ENCODE measurements around the gene CDT1. TPM values are rescaled to one million over a fixed set of nuclear protein-coding genes. Genes with fewer than 3 reads are reported as not detected.

Gene CDT1
- total and polyA plus RNA-seq, 12 donors: 0.29 to 5.7 (median 1.6) TPM; not detected in 1

GRCh38 chr16:88790312-88791211, 13.0 kb upstream of the CDT1 start:
- no peak overlapping the region for H3K4me3 ChIP-seq
- peak in 1 of 7 donors; percentile 40 for DNase-seq
- intact Hi-C loops (cut with DNase I): no loop called here

DNA sequence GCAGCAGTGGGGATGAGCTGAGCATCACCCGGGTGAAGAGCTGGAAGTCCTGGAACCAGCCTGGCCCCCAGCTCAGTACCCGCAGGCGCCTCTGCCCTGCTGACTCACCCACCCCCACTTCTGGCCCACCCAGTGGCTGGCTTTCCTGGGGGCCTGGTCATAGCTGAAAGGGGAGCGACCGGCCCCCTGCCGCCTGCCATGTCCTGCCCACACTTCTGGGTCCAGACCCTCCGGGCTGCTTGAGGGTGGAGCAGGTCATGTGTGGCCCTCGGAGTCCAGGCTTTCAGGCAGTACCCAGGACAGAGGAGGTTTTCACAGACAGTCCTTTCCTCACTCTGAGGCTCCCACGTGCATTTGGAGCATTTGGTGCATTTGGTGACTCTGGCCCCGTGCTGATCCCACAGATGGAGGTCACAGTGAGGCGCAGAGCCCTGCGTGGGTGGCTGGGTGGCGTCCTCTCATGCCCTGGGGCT, 11.5 kb upstream of the CDT1 start:
- no peak overlapping the region for H3K27ac ChIP-seq
- H3K36me3 ChIP-seq (replicated peaks in 1 of 2): no peaks in the 10 kb centered on the region
- peaks cover 11% of the 10 kb centered on the region for H3K27me3 ChIP-seq
- no peak overlapping the region for H3K4me3 ChIP-seq
- WGBS, 4 donors: 60 to 72% (median 68%) methylated on average over 2 to 13 of the region's 13 CpGs
- intact Hi-C loops (cut with DNase I): no loop called here
- no peaks in the 10 kb centered on the region for H3K9me3 ChIP-seq (replicated peaks in 1 of 3)
- no peaks in the 10 kb centered on the region for H3K4me1 ChIP-seq (replicated peaks in 1 of 2)
- DNase-seq: no peak
- TF ChIP-seq POLR2A (IDR thresholded peaks at IDR 0.05): no peak
- no peak for TF ChIP-seq CTCF (IDR thresholded peaks at IDR 0.05)

More at GRCh38 chr16:88790312-88791211, 13.0 kb upstream of the CDT1 start:
- no peaks in the 10 kb centered on the region for H3K9me3 ChIP-seq (replicated peaks in 1 of 3)
- no peaks in the 10 kb centered on the region for H3K36me3 ChIP-seq (replicated peaks in 1 of 2)
- 42 to 53% (median 48%) methylated on average over 7 to 24 of the region's 24 CpGs for WGBS, 4 donors
- TF ChIP-seq CTCF (IDR thresholded peaks at IDR 0.05): no peak
- TF ChIP-seq POLR2A (IDR thresholded peaks at IDR 0.05): no peak
- peak overlapping the region in 1 of 5 donors; percentile 10 for H3K27ac ChIP-seq
- peaks cover 11% of the 10 kb centered on the region for H3K27me3 ChIP-seq
- no peaks in the 10 kb centered on the region for H3K4me1 ChIP-seq (replicated peaks in 1 of 2)

- Histone ChIP-seq H3K4me3 (no peak overlapping the region), H3K36me3 (replicated peaks in 1 of 2) (no peaks in the 10 kb centered on the region), H3K27ac (no peak overlapping the region), H3K9me3 (replicated peaks in 1 of 3) (no peaks in the 10 kb centered on the region), H3K27me3 (peaks cover 11% of the 10 kb centered on the region), H3K4me1 (replicated peaks in 1 of 2) (no peaks in the 10 kb centered on the region)
- DNase-seq: no peak
- 76 to 89% (median 78%) methylated on average over 3 to 12 of the region's 12 CpGs for WGBS, 4 donors
- no peak for TF ChIP-seq CTCF (IDR thresholded peaks at IDR 0.05)
- TF ChIP-seq POLR2A (IDR thresholded peaks at IDR 0.05): no peak
- intact Hi-C loops (cut with DNase I): no loop called here
Measured at GRCh38 chr16:88792668-88793250, 10.8 kb upstream of the CDT1 start.

GRCh38 chr16:88793251-88793954, 10.2 kb upstream of the CDT1 start:
- Histone ChIP-seq H3K4me3 (no peak overlapping the region), H3K4me1 (replicated peaks in 1 of 2) (no peaks in the 10 kb centered on the region), H3K27ac (no peak overlapping the region), H3K36me3 (replicated peaks in 1 of 2) (no peaks in the 10 kb centered on the region), H3K9me3 (replicated peaks in 1 of 3) (no peaks in the 10 kb centered on the region), H3K27me3 (peaks cover 11% of the 10 kb centered on the region)
- intact Hi-C loops (cut with DNase I): no loop called here
- 56 to 63% (median 61%) methylated on average over 24 to 35 of the region's 35 CpGs for WGBS, 4 donors
- DNase-seq: no peak
- TF ChIP-seq CTCF (IDR thresholded peaks at IDR 0.05) (no peak), POLR2A (IDR thresholded peaks at IDR 0.05) (no peak)
